Suppressor macrophage treated with lipopolysaccharide for 1 hour (primary cell): Measurements from ENCODE around the gene NACC2.
"Not testable (repeated sequence)": the region's sequence is repeated elsewhere in the genome, so short reads cannot be mapped to it uniquely, and the experiment has no call there.

ENCODE experiments used
- DNase-seq, 3 donors: peaks; one replicate each; pipeline ENCODE4 v3.0.0-alpha.2; 2020 to 2022

The NACC2 gene

DNA sequence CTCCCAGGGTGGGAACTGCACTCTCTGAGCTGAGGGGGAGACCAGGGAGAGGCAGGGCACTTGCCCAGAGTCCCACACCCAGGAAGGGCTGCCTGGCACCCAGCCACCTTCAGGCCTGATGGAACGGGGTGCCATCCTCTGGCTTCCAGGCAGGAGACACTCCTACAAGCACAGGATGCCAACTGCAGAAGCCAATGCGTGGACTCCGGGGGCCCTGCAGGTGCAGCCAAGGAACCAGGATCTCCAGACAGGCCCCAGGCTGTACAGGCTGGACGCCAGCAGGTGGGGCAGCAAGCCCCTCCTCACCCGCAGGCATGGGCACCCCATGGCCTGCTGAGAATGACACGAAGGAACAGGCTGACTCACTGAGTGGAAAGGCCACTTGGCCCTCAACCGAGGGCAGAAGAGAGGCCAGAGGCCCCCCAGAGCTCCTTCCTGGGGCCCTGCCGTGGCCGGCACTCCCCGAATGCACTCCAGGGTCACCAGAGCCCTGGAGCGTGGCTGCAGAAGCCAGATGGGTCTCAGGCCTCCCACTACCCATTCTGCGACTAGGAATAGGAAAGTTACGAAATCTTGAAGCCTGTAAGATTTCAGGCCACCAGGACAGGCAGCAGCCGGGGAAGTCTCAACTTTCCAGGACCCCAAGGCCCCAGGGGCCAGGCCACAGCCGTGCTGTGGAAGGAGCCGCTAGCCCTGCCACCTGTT, 15.7 kb downstream of the NACC2 start:
- peak in 1 of 3 donors; percentile 41 for DNase-seq

DNA sequence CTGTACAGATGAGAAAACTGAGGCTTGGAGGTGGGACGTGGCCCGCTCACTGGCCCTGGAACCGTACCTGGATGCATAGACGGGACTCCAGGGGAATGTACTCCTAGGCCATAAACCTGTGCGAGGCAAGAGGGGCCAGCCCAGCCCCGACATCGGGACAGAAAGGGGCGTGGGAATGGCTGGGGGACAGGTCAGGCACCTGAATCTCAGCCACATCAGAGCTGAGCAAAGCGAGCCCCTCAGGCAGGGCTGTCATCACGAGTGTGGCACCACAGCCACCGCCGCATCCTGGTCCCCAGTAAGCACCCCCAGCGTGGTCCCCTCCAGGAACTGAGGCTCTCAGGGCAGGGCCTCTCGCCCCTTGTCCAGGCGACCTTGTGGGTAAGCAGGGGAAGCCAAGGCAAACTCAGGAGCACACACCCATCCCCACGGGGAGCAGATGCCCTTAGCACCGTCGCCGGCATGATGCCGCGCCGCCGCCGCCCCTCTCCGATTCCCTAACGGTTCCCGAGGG, 16.5 kb downstream of the NACC2 start:
- DNase-seq = no peak

DNA sequence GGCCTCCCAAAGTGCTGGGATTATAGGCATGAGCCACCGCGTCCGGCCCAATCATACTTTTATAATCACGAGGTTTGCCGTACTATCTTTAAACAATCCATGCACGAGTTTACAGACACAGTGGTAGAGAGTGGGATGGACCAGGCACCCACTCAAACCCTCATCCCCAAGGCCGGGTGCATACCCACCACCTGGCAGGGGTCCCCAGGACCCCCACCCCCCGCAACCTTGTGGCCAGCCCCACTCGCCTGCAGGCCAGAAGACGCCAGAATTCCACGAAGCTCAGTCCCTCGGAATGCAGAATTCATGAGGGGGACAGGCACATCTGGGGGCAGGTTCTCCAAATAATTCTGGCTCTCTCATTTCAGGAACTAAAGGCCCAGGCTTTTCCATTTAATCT, 17.1 kb downstream of the NACC2 start:
- no peak for DNase-seq

DNA sequence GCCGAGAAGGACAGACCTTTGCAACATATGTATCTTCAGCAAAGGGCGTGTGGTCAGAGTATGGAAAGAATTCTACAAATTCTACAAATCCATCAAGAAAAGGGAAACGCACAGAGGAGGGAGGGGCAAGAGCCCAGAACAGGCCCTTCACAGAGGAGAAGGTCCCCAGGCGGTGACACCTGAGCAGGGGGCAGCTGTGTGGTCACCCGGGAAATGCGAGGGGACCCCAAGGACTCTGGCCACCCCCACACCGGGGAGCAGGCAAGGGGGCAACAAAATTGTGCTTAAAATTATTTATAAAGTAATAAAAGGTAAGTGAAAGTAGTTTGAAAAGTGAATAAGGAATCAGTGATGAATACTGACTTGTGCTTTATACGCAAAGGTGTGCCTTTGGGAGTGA, 17.6 kb downstream of the NACC2 start:
- no peak for DNase-seq

DNA sequence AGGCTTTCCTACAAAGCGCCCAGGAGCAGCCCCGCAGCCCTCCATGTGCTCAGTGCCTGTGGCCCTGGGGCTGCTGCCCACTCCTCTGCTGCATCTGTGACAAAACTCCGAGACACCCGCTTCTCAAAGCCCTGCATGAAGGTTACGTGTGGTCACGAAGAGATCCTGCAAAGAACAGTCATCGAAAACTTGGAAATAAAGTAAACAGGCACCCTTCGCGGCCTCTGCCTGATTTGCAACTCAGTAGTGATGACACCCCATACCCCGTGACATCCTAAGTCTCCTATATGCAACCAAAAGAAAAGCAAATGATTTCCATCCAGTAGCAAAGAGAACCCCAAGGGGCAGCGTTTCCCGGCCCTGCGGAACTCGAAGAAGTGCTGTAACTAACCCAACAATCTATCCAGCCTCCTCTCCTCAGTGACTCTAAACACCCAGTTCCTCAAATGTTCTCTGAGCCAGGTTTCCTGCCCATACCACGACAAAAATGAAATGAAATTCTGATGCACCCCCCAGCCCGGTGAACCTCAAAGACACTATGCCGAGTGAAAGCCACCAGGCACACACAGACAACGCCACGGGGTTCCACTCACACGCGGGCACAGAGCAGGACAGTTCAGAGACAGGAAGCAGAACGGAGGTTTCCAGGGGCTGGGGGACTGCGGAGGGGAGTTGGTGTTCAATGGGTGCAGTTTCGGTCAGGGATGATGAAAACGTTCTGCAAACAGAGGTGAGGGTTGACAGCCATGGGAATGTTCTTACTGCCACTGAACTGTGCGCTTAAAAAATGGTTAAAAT, 19.0 kb downstream of the NACC2 start:
- DNase-seq = peak; percentile 72 to 76 (median 75)

DNA sequence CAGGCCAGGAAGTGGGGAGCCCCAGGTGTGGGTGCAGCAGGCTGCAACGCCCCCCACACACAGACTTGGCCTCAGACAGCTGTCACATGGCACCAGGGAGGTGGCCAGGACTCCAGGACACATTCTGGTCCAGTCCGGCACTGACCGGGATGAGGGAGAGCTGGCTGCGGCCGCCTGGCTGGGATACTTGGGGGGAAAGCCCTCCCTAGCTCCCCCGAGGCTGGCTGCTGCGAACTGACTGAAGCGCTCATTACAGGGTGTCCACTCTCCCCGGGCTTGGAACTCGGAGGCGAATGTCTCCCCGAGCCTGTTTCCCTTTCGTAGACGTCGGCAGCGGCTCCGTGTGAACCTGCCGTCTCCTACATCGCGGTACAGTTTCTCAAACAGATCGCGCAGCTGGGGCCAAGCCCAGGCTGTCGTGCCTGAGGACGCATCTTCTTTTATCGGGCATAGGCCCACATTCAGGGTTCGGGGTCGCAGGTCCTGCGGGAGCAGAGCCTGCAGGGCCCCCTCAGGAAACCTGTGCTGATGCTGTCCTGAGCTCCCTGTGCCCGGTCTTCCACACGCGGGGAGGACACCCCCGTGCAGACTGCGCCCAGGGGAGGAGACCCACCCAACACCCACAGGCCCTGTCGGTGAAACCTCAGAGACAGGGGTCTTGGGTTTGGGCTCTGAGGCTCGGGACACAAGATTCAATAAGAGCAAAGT, 19.8 kb downstream of the NACC2 start:
- no peak for DNase-seq

GRCh38 chr9:136074706-136075105, 20.4 kb downstream of the NACC2 start:
- no peak for DNase-seq

DNA sequence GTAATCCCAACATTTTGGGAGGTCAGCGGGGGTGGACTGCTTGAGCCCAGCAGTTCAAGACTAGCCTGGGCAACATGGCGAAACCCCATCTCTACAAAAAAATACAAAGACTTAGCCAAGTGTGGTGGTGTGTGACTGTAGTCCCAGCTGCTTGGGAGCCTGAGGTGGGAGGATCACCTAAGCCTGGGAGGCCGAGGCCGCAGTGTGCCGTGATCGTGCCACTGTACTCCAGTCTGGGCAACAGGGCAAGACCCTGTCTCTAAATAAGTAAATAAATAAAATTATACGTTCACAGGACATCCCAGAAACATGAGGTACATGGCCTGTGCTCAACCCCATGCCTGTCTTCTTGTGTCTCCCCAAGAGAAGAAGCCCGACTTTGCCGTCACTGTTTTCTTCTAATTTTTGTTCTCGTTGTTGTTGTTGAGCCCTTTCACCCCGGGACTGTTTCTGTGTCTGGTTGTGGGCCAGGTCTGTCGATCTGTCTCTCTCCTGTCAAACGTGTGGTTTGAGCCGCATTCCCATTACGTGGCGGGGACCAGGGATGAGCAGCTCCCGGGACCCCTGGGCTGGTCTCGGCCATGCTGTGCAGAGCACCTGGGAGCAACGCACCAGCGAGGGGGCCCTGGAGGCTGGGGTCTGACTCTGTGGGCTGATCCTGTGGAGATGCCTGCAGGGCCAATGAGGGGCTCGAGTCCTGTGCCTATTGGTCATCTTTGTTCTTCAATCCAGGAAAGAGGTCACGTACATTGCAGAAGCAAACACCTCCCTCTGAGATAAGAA, 32.2 kb downstream of the NACC2 start:
- no peak for DNase-seq

- not testable (repeated sequence) for DNase-seq
Observed at GRCh38 chr9:136061916-136062315, 33.2 kb downstream of the NACC2 start.

DNA sequence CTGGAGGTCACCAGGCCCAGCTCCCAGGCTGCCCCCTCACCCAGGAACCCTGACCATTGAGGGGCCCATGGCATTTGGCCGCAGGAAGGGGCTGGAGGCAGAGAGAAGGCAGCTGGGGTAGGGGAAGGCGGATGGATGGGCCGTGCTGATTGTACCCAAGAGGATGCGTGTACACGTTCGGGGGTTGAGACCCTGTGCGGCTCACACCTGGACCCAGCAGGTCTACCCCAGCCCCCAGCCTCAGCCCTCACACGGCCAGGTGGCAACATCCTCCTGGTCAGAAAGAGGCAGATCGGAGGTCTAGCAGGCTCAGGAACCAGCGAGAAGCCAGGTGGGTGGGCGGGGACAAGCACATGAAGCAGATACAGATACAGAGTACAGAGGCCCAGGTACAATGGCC, 33.7 kb downstream of the NACC2 start:
- DNase-seq = no peak

DNA sequence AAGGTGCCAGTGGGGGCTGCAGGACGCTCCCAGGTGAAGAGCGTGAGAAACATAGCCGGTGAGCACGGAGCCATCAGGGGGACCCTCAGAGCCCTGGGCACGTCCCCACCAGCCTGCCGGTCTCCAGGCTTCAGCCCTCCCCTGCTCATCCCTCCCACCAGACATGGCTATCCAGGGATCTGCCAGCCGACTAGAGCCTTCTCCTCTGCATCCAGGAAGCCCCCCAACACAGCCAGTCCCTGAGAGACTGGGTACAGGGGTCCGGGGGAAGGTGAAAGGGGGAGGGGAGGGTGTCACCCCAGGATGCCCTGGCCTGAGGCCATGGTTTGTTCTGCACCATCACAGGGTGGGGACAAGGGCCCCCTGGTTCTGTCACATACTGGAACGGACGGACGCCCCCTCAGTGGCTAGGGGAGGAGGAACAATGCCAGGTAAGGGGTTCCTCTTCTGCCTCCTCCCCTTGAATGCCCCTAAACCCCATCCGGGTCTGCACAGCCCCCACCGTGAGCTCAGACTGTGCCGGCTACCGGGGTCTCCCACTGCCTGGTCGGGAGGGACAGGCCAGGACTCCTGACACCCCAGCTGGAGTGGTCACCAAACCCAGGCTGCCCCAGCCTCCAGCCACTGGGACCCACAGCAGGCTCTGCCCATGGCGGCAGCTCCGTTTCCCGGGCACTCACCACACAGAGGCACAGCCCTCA, 34.3 kb downstream of the NACC2 start:
- no peak for DNase-seq

GRCh38 chr9:136059851-136060670, 35.0 kb downstream of the NACC2 start:
- peak; percentile 74 to 90 (median 81) for DNase-seq

- DNase-seq = no peak
Observed at GRCh38 chr9:136059321-136059791, 35.7 kb downstream of the NACC2 start.

GRCh38 chr9:136058801-136059302, 36.2 kb downstream of the NACC2 start:
- DNase-seq = no peak

DNA sequence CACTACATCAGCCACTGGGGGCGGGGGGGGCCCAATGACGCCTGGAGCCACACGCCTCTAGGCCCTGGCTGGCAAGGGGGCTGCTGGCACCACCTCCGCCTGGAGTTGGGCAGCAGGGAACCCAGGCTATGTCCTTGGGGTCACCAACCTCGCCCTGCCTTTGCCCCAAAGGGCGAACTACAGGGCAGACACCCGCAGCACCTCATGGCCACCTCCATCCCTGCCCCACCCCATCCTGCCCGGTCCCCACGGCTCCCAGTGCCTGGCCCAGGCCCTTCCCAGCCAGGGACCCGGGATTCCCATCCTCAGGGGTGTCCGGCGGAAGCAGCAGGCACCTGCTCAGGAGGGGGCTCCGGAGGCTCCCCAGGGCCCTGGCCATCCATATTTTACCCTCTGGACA, 37.0 kb downstream of the NACC2 start:
- no peak for DNase-seq

GRCh38 chr9:136057236-136058081, 37.6 kb downstream of the NACC2 start:
- no peak for DNase-seq

DNA sequence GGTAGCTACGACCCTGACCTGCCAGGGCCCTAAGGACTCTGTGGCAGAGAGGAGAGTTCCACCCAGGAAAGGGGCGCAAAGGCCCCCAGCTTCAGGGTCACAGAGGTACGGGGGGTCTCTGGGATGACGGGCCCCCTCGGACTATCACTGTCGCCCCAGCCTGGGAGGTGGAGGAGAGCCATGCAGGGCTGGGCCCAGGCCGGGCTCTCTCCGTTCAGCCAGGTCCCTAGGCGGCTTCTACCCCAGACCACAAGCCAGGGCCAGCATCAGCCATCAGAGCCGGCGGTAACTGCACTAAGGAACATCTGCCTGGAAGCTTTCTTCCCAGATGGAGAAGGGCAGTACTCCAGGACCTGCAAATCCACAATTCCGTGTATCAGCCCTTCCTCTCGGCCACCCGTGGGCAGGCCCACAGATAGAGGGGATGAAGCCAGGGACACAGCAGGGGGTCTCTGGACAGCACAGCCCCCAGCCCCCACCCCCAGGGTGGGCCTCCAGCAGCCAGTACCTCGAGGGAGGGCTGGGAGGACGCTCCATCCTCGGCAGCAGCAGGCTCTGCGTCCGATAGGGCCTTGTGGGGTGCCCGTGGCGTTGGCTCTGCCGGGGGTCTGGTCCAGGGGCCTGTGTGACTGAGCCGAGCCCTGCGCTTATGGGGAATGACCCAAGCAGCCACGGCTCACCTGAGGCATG, 38.4 kb downstream of the NACC2 start:
- DNase-seq = no peak

DNA sequence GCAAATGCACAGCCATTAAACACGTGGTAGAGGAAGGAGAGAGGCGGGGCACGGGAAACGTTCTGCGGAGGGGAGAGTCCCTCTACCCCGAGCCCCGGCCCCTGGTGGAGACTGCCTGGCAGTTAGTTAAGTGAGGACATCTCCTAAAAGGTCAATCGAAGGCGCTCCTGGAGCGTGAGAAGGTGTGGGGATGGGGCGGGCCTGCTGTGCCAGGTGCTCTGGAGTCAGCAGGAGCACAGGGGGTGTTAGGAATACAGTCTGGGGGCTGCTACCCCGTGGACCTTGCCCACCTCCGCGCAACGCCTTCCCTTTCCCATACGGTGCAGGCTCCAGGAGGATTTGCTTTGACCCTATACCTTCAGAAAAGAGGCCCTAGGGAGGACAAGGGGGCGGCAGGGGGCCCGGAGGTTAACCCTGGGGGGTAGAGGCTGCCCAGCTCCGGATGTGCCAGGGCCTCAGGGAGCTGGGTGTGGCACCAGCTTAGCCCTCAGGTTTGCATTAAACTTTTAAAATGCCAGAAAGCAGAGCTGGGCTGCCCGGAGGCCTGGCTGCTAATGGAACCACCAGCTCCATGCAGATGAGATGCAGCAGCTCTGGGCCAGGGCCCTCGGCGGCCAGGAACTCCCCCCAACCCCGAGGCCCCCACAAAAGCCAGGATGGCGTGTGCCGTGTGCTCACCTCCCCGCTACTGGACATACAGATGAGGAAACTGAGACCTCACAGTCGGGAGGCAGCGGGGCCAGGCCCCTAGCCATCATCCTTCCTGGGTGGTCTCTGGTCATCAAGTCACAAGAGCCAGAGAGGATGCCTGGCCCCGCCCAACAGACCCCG, 39.2 kb downstream of the NACC2 start:
- peak in 1 of 3 donors; percentile 42 for DNase-seq
